ENCODE data around the gene USP10.
A peak's percentile ranks its signal among the peaks of the same experiment; 100 is the strongest.
"Not testable (repeated sequence)": the region's sequence is repeated elsewhere in the genome, so short reads cannot be mapped to it uniquely, and the experiment has no call there.

Gene USP10

DNA sequence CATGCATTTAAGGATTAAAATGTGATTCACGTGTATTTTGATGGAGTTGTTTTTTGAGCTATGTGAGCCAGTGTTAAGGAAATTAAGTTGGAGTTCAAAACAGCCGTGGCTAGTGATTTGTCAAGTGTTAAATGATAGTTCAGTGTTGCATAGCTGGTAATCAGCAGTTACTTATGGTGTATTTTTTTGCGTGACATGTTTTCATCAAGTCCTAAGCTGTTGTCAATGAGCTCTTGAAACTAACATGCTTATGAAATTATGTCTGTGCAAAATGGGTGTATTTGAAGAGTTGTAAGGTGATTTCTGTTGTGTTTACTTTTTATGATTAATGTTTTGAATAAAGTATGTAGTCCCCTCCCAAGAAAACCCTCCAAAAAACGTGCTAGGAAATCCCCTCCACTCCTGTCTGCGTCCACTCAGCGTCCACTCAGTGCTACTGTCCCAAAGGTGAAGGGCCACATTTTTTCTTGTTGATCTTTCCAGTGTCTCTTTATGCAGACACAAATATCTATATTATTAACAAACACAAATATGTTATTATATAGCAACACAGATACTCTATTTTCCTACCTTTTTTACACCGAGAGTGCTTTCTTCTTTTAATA, 30.0 kb downstream of the USP10 start:
- DNase-seq, result no peak

DNA sequence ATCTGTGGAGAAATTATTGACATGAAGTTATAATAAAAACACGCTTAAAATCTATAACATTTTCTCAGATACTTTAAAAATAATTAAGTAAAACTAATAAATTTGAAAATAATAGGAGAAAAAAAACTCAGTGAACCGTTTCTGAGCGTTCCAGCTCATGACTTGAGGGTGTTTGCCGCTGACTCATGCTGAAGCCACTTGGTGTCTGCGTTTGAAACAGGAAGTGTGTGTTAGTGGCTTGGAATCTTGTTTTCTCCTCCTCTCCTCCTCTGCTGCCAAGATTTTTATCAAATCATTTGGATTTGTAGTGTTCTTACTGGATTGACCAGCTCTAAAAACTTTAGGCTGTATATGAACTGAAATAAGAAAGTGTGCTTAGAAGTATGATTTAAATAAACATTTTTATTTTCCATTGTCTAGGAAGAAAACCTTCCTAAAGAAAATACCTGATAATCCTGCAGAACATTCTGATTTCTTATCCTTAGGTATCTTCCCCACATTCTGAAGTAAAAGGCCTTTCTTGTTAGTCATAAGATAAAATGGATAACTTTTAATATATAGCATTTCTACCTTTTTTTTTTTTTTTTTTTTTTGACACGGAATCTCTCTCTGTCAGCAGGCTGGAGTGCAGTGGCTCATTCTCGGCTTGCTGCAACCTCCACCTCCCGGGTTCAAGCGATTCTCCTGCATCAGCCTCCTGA, 30.8 kb downstream of the USP10 start:
- DNase-seq, result no peak

DNA sequence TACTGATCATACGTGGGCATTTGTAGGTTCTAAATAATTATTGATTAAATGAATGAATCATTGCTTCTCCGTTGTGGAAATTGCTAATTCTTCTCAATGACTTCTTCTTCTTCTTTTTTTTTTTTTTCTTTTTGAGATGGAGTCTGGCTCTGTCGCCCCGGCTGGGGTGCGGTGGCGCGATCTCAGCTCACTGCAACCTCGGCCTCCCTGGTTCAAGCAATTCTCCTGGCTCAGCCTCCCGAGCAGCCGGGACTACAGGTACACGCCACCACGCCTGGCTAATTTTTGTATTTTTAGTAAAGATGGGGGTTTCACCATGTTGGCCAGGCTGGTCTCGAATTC, 32.5 kb downstream of the USP10 start:
- DNase-seq, result not testable (repeated sequence)

DNA sequence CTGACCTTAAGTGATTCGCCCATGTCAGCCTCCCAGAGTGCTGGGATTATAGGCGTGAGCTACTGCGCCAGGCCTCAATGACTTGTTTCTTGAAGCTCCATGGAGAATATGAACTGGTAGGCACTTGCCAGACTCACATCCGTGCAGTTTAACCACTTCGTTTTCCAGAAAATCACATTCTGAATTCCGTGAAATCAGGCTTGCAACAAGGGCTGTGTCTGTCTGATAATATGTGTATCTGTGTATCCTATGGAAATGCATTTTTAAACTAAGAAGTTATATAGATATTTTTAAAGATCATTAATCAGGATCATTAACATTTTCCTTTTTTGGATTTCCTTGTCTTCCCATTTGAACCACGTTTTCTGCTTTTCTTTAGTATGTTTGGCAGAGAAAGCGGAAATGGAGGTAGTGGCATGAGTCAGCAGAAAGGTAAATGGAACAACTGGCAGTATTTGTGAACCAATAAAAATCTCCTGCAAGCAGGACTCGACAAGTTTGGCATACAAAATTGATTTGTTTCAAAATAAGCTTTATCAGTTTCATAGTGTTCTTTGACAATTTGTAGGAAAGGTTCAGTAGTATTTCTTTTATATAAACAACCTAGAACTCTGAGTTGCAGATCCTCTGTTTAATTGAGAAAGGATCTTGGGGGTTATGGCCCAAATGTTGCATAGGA, 33.0 kb downstream of the USP10 start:
- DNase-seq, result no peak

DNA sequence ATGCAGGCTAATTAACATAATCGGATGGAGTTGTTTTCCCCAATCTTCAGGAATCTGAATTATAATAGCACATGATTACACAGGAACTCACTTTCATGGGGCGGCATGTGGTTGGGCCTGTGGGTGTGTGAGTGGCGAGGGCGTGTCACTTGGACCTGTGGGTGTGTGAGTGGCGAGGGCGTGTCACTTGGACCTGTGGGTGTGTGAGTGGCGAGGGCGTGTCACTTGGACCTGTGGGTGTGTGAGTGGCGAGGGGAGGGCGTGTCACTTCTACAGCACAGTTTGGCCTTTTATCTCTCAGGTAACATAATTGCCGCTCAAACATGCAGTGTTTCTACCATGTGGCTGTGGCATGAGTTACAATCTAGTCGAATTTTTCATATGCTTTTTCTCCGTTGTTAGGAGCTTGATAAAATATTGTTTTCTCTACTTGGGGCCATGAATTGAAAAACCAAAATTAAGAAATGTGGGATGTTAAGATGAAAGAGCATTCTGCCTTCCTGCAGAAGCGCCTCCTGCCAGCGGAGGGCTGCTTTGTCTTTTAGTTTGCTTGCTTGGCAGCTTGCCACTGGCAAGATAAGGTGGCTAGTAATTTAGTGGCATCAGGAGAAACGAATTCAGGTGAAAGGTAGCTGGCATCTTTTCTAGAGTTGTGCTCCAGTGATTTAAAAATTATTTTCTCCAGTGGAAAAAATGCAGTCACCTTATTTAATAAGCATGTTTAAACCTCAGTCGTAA, 36.2 kb downstream of the USP10 start:
- peak; percentile 68 for DNase-seq

DNA sequence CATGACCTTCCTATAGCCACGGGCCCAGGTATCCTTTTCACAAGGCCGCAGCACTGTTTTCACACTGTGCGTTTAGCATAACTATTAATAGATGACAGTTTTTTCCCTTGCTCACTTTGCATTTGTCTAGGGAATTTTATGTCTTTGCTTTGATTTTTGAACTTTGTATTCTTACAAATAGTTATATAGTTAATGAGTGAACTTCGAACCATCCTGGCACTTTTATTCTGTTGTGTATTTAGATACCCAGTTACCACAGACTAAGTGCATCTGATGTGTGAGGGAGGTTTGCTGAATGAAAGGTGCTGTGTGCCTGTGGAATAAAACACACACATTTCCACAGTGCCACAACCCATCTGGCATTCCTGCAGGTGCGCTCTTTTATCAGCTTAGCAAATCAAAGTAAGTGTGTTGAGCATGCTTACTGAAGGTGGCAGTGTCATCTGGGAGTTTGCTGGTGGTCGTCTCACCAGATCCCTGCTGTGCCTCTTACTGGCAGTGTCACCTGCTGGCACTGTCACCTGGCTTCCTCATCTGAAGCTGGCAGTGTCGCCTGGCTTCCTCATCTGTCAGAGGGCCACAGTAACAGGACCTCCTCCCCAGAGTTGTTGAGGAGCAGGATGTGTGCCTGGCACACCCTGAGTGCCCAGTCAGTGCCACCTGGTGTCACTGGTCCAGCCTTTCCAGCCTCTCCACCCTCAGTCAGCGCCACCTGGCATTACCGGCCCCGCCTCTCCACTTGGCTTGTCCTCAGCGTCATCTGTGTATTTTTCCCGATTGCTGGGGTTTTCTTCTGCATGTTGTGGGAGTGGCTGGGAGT, 37.6 kb downstream of the USP10 start:
- no peak for DNase-seq

DNA sequence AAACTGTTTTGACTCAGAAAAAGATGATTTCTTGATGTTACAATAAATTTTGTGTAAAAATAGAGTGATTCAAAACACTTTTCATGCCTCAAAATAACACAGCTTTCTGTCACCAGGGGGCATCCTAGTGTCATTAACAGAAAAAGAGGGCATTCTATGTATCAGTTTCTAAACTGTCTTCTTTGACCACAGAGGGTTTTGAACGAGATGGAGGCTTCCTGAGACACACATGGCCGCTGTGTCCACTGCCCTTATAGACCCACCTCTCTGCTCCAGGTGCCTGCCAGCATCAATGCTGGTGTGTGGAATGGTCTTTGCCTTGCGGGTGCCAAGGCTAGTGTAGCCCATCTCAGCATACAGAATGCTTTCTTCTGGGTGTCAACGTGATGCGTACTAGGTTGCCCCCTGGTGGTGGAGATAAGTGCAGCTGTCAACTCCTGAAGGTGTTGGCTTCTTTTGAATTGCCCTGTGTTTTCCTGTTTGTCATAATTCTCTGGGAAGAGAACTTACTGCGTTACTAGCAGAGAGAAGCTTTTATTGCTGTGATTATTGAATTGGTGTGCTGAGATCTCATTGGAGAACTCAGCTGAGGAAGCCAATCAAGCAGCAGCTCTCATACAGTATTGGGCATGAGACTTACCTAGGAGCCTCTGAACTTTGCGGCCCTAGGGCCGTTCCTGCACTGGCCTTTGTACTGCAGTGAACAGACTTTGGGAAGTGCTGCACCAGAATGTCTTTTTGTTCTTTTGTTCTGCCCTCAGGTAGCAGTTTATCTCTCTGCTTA, 38.6 kb downstream of the USP10 start:
- peak; percentile 55 for DNase-seq

DNA sequence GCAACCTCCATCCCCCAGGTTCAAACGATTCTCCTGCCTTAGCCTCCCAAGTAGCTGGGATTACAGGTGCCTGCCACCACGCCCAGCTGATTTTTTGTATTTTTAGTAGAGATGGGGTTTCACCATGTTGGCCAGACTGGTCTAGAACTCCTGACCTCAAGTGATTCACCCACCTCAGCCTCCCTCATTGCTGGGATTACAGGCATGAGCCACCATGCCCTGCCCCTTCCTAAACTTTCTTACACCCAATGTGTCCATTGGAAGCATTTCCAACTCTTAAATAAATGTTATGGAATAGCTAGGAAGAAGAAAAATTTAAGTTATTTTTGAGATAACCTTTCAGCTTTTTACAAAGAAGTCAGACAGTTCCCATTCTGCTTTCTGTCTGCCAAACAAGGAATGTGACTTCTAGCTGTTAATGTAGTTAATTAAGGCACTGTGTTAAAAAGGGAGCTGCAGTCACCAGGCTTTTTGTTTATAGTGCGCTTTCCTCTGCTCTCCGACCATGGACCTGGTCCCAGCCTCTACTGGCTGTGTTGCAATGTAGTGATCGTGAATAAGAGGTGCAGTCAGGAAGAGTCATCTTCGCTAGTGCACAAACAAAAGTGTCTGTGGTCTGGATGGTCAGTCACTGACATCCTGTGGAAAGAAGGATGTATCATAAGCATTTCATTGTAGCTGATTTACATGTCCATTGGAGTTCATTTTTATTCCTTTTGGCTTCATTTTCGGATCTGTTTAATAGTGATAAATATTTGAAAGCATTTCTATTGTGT, 39.7 kb downstream of the USP10 start:
- no peak for DNase-seq

DNA sequence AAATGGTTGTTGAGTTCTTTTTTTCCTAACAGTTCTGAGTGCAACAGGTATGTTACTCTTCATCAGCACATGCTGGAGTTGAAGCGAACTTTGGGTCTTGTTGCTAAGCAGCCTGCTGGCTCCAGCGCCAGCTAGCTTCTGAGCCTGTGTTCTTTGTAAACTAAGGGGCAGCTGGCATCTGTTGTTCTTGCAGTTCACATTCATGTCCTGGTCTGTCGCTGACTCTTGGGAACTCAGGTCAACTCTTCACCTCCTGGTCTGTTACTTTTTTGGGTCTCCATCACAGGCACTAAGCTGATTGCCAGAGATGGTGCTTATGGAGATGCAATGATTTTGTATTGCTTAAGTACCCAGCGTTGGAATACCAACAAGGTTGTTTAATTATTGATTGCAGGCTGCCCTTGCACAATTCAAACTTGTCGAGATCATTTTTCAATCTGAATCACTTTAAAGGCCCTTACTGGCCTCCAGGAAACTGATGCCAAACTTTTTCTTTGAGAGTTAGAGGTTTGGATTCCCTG, 40.9 kb downstream of the USP10 start:
- DNase-seq, result no peak

DNA sequence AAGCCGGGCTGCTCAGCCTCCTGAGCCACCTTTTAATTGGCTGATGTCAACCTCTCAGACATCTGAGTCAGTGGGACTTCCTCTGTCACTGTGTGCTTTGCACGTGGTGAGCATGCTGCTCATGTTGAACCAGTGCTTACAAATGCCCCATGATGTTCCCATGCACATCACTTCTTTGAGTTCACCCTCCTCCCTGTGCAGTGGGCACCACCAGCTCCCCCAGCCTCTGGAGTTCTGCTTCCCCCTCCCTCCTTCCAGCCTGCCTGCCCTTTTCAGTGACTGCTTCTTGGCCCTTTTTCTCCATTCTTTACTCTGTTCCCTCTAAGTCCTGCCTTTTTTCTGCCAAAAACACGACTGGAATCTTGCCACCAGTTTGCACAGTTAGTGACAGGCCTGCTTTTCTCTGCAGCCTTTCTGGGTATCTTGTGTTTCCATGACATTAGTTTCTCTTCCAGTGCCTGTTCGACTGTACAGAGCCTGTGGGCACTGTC, 41.6 kb downstream of the USP10 start:
- DNase-seq, result no peak

DNA sequence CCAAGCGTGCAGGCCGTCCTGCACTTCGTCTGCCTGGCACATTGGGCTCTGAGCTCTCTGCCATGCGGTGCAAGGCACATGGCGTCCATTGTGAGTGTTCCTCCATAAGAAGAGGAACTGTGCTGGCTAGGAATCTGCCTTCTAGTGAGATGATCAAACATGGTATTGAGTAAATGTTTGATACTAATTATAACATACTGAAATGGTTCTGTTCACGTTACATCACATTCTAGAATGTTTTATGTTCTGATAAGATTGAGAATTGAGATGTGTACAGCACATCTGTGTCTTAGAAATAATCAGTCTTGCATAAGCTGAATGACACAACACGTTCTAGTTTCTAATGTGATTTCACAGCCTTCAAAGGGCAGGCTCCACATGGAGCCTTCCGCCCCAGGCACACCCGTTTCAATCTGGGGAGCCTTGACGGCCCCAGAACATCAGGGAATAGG, 42.9 kb downstream of the USP10 start:
- DNase-seq, result no peak

DNA sequence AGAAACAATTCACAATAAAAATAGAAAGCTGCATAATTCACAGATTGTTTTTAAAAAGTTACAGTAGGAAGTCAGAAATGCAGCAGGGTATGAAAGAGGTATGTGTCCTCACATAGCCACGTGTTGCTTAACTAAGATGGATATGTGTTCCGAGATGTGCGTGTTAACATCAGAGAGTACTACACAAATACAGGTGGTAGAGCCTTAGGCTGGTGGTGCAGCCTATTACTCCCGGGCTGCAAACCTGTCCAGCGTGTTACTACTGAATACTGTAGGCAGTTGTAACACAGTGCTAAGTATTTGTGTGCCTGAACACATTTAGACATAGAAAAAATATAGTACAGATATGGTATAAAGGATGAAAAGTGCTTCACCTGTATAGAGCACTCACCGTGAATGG, 46.4 kb downstream of the USP10 start:
- DNase-seq, result no peak

DNA sequence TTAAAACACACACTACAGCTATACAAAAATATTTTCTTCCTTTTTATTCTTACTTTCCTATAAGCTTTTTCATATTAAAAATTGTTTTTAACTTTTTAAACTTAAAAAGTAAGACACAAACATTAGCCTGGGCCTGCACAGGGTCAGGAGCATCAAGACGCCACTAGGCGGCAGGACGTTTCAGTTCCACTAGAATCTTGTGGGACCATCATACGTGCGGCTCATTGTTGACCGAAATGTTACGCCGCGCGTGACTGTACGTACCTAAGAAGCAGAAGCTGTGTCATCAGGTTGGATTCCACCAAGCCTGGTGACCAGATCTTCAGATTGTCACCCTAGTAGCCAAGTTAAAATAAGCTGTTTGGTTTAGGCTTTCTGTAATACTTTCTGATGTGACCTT, 47.1 kb downstream of the USP10 start:
- no peak for DNase-seq

DNA sequence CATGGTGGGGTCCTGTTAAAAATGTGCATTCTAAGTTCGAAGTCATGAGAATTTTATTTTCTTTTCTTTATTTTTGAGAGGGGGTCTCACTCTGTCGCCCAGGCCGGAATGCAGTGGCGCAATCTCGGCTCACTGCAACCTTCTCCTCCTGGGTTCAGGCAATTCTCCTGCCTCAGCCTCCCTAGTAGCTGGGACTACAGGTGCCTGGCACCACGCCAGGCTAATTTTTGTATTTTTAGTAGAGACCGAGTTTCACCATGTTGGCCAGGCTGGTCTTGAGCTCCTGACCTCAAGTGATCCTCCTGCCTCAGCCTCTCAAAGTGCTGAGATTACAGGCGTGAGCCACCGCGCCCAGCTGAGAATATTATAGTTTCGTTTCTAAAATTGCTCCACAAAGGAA, 48.4 kb downstream of the USP10 start:
- DNase-seq, result not testable (repeated sequence)

DNA sequence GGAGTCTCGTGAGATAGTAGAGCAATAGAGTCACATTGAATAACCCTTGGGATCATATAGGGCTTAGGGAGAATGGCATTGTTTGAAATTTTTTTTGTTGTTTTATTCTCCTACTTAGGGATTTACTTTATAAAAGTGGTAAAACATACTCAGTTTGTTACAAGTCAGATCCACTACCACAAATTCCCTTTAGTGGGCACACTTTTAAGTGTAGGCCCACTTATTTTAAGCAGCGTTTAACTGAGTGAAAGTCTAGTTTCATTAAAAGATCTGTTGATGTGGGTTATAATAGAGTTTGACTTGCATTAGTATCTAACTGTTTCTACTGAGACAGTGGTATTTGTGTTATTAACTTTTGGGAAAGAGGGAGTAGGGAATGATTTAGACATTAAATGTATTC, 49.3 kb downstream of the USP10 start:
- DNase-seq, result no peak

DNA sequence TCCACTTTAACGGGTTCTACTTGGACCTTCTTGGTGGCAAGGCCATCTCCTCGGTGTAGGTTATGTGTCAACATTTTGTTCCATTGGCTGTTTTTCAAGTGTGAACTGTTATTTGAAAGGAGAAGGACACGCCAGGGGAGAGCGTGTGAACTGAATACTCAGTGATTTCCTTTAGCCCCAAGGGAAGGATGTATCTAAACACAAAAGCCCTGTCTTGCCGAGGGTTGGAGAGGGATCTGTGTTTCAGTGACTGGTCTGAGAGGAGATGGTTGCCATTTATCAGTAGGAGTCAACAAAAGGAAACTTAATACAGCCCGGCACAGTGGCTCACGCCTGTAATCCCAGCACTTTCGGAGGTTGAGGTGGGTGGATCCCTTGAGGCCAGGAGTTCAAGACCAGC, 50.0 kb downstream of the USP10 start:
- DNase-seq, result no peak

DNA sequence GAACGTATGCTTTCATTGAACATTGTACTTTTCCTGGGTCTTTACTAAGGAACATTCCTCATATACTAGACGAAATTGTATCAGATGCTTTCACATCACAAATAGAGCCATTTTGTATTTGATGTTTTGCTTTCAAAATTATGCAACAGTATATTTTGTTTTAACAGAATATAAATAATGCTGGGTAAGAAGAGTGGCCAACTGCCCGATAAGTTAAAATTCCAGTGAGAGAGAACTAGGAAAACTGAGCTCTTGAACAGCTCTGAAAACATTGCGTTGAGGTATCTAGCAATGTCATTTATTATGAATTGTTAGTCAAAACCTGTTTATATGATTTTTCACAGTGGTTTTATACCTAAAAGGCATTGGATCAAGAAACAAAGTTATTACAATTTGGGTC, 50.8 kb downstream of the USP10 start:
- no peak for DNase-seq

DNA sequence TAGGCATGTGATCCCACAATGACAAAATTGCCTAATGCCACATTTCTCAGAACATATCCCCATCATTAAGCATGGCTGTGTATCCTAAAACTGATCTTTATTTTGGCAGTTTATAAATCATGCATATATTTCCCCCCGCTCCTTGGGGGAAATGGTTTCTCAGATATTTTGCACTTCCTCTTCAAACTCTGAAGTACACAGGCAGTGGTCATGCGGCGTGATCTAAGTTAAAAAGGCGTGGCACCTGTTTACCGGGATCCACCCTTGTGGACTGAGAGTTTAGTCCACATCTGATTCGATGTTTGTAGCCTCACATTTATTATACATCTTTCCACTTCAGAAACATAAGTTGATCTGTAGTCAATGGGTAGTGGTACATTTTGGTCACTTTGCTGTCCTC, 51.4 kb downstream of the USP10 start:
- DNase-seq, result no peak

DNA sequence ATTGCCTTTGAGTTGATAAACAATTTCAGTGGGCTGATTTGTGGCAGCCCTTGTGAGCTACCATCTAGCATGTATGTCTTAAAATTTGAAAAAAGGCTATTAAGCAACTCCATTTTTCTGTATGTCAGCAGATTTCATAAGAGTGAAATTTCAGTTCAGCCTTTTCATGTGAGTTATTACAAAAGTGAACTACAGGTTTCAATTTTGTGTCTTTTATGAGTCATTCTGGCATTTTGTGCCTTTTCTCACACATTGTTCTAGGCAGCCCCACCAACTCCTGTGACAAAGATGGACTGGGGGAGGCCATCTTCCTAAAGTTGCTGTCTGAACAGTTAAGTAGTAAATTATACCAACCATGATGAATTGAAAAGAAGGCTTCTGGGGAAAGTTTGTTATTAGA, 52.1 kb downstream of the USP10 start:
- DNase-seq, result no peak

DNA sequence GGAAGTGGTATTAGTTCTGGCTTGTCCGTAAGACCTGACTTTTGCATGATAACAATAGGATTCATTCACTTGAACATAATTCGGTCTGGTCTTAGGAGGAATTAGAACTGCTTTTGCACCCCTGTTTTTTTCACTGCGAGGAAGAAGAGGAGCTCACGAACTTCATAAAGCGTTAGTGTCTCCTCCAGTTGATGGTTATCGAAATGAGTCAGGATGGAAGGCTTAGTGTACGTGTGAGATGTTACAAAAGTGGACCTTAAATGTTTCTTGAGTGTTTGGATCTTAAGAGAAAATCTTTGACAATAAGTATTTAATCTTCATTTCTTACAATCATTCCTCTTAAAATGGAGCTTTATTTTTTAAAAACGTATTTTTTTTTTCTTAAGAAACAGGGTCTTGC, 52.8 kb downstream of the USP10 start:
- DNase-seq, result no peak
